Measurements from ENCODE around the gene MYLK.

- TF ChIP-seq CTCF (IDR thresholded peaks at IDR 0.05), result no peak
- no peak for TF ChIP-seq EZH2 (IDR thresholded peaks at IDR 0.05; ENCODE audit: borderline replicate concordance, insufficient read depth, low read depth, low read length, poor library complexity, severe bottlenecking)
Measured at GRCh38 chr3:123774474-123774873, 109.7 kb downstream of the MYLK start.

Measured in B cell (primary cell).